GM19468 (cell line): ENCODE data around the gene ALKBH1.
"Not testable (repeated sequence)": the region's sequence is repeated elsewhere in the genome, so short reads cannot be mapped to it uniquely, and the experiment has no call there.

Experiments
- ATAC-seq: cut with Tn5 transposase; IDR thresholded peaks from one replicate; pipeline ENCODE4 v1.9.1; 2021; ENCODE audit warnings: mild to moderate bottlenecking, moderate library complexity, moderate number of reproducible peaks; ENCODE audit not compliant: unreplicated experiment; ENCODE audit errors: extremely low read depth

The ALKBH1 gene

GRCh38 chr14:77635869-77636268, 72.0 kb downstream of the ALKBH1 start:
- not testable (repeated sequence) for ATAC-seq

GRCh38 chr14:77635466-77635865, 72.4 kb downstream of the ALKBH1 start:
- not testable (repeated sequence) for ATAC-seq

GRCh38 chr14:77630111-77630510, 77.7 kb downstream of the ALKBH1 start:
- ATAC-seq = no peak

DNA sequence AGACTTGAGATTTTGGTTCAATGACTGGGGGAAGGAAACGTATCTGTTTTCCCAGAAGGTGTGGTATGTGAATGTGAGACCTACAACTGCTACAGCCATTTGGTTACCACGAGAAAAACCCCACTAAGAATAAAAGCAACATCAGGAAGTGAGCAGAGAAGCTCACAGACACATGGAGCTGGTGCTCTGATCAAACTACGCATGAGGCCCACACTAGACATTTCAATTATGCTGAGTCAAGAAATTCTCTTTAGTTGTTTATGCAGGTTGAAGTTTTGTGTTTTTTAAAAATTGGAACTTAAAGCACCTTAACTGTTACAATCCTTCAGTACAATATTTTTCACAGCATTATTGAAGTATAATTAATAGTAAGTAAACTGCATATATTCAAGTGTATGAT, 82.5 kb downstream of the ALKBH1 start:
- ATAC-seq = no peak

- no peak for ATAC-seq
Observed at GRCh38 chr14:77623201-77623600, 84.6 kb downstream of the ALKBH1 start.
